Gastroesophageal sphincter (tissue), 4 donors: ENCODE measurements around the gene MAPK11. TPM values are rescaled to one million over a fixed set of nuclear protein-coding genes. Genes with fewer than 3 reads are reported as not detected.
A peak's percentile ranks its signal among the peaks of the same experiment; 100 is the strongest.

Source experiments
- ATAC-seq: fragments of 150-250 bp; one replicate; pipeline ENCODE4 v1.9.1; 2016; ENCODE audit warnings: mild to moderate bottlenecking, moderate library complexity
- H3K27ac ChIP-seq, 4 donors: fragments of 200-600 bp; sonication (generic) in 3 of 4; 1 replicate in 3 of 4; 2 replicates in 1 of 4; pipeline ENCODE4 v1.5.1; 2016 to 2019
- H3K27me3 ChIP-seq: fragments of 200-600 bp; sonication (generic); one replicate; pipeline ENCODE4 v1.5.1; 2019
- H3K36me3 ChIP-seq, 2 donors: fragments of 200-600 bp; sonication (generic); one replicate each; pipeline ENCODE4 v1.5.1; 2019; ENCODE audit warnings: control low read depth in 1 of 2
- H3K4me1 ChIP-seq, 3 donors: fragments of 200-600 bp; sonication (generic); 1 replicate in 2 of 3; 2 replicates in 1 of 3; pipeline ENCODE4 v1.5.1; 2016 to 2019; ENCODE audit warnings: control low read depth in 2 of 3
- H3K4me3 ChIP-seq, 2 donors: fragments of 200-600 bp; sonication (generic); one replicate each; pipeline ENCODE4 v1.5.1; 2019; ENCODE audit warnings: mild to moderate bottlenecking in 1 of 2, moderate library complexity in 1 of 2
- H3K9me3 ChIP-seq, 3 donors: fragments of 200-600 bp; sonication (generic); one replicate each; pipeline ENCODE4 v1.5.1; 2017 to 2019; ENCODE audit warnings: control low read depth in 2 of 3
- CTCF ChIP-seq, 4 experiments: fragments of 200-600 bp in 2 of 4; fragments of 450-650 bp in 2 of 4; sonication (generic) in 1 of 4; IDR thresholded peaks; one replicate each; pipeline ENCODE4 v1.5.1; 2017 to 2019; ENCODE audit warnings: antibody characterized with exemption in 4 of 4, mild to moderate bottlenecking in 2 of 4, moderate library complexity in 2 of 4
- EP300 ChIP-seq: sonication (generic); formaldehyde crosslinking; IDR thresholded peaks from one replicate; pipeline ENCODE4 v1.6.1; 2017; ENCODE audit warnings: antibody characterized with exemption, mild to moderate bottlenecking
- POLR2A ChIP-seq, 2 donors: fragments of 450-650 bp; IDR thresholded peaks; one replicate each; pipeline ENCODE4 v1.6.1; 2017; ENCODE audit warnings: antibody characterized with exemption in 2 of 2, mild to moderate bottlenecking in 2 of 2, moderate library complexity in 1 of 2
- POLR2AphosphoS5 ChIP-seq: sonication (generic); formaldehyde crosslinking; IDR thresholded peaks from one replicate; pipeline ENCODE4 v1.6.1; 2017; ENCODE audit warnings: antibody characterized with exemption
- WGBS, 2 donors: methylation state at CpG; one replicate each; pipeline ENCODE4 v1.1.5; 2018; ENCODE audit warnings: low coverage in 1 of 2; 5-methylcytosine and 5-hydroxymethylcytosine counted together
- total RNA-seq, 4 donors: library from RNA; depleted of rRNA; stranded (reverse); fragments of >200 nt; gene quantifications; one replicate each; pipeline ENCODE4 v1.1.0, GENCODE V29; 2016

MAPK11 gene
- total RNA-seq, 4 donors from 2014 or later, result 6.8 to 11.5 (median 10.4) TPM

DNA sequence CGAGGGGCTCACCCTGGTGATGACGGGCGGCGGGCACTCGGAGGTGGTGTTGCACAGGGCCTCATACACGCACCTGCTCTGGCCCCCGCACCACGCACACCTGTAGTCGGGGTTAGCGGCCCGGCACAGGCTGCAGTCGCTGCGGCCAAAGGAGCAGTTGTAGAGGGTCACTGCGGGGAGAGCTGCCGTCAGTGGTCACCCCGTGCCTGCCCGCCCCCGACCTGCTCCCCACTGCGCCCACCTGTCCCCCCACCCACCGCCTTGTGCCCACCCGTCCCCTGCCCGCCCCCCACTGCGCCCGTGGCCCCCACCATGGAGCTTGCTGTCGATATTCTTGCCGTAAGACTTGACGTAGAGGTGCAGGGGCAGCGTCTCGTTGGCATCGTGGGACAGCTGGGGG, 13.6 kb upstream of the MAPK11 start:
- TF ChIP-seq CTCF (IDR thresholded peaks at IDR 0.05), result no peak
- no peak for TF ChIP-seq POLR2AphosphoS5
- TF ChIP-seq POLR2A (IDR thresholded peaks at IDR 0.05), result no peak
- no peak for TF ChIP-seq EP300
- Histone ChIP-seq H3K27ac (no peak overlapping the region), H3K27me3 (no peaks in the 10 kb centered on the region), H3K36me3 (peaks cover 0 to 97% of the 10 kb centered on the region in 2 donors), H3K4me1 (peaks cover 0 to 23% (median 0%) of the 10 kb centered on the region in 3 donors), H3K9me3 (no peaks in the 10 kb centered on the region), H3K4me3 (no peak overlapping the region)
- WGBS, 2 donors, result 90% methylated on average over 12 of the region's 30 CpGs; no CpG with 5 or more reads in 1 of the 2 donors
- no peak for ATAC-seq

GRCh38 chr22:50282361-50283155, 12.4 kb upstream of the MAPK11 start:
- WGBS, 2 donors, result 81% methylated on average over 11 of the region's 45 CpGs; no CpG with 5 or more reads in 1 of the 2 donors
- ATAC-seq, result peak; percentile 34
- Histone ChIP-seq H3K36me3 (peaks cover 0 to 97% of the 10 kb centered on the region in 2 donors), H3K4me1 (peaks cover 0 to 13% (median 0%) of the 10 kb centered on the region in 3 donors), H3K4me3 (no peak overlapping the region), H3K27ac (peak overlapping the region in 3 of 4 donors; percentile 41 to 48 (median 43)), H3K27me3 (no peaks in the 10 kb centered on the region), H3K9me3 (no peaks in the 10 kb centered on the region)
- TF ChIP-seq CTCF (IDR thresholded peaks at IDR 0.05) (no peak), POLR2AphosphoS5 (no peak)

DNA sequence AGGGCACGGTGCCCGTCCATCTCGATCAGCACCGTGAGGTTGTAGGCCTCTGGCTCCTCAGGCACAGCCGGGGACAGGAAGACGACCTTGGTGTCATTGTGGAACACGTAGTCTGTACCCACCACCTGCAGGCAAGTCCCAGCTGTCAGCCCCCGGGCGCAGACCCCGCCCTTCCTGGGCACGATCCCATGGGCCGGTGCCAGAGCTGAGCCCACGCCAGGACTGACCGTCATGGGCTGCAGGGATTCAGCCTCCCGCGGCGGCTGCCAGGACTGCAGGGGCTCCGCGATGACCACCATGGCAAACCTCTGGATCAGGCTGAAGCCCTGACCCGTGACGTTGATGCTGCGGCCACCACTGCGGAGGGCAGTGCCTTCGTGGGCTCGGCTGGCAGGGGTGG, 11.8 kb upstream of the MAPK11 start:
- Histone ChIP-seq H3K27ac (peak overlapping the region in 3 of 4 donors; percentile 16 to 48 (median 41)), H3K4me1 (peaks cover 0 to 13% (median 0%) of the 10 kb centered on the region in 3 donors), H3K27me3 (no peaks in the 10 kb centered on the region), H3K36me3 (peaks cover 0 to 97% of the 10 kb centered on the region in 2 donors), H3K9me3 (no peaks in the 10 kb centered on the region), H3K4me3 (no peak overlapping the region)
- ATAC-seq, result no peak
- WGBS, 2 donors, result 74 to 86% methylated on average over 5 to 9 of the region's 25 CpGs
- TF ChIP-seq POLR2A (IDR thresholded peaks at IDR 0.05), result no peak
- no peak for TF ChIP-seq CTCF (IDR thresholded peaks at IDR 0.05)
- TF ChIP-seq POLR2AphosphoS5, result no peak
- no peak for TF ChIP-seq EP300

DNA sequence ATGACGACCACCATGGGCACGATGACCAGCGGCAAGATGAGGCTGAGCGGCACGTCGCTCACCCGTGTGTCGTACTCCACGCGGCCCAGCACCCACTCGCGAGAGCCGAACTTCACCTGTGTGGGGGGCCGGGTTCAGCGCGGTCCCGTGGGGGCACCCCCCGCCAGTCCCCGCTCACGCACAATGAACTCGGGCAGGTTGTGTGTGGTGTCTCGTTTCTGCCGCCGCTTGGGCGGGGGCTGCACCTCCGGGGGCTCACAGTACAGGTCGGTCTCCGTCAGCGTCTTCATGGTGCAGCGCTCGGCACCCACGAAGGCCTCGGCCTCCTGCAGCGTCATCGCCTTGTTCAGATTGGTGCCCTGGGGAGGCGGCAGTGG, 11.2 kb upstream of the MAPK11 start:
- no peak overlapping the region for H3K4me3 ChIP-seq
- ATAC-seq, result no peak
- no peaks in the 10 kb centered on the region for H3K27me3 ChIP-seq
- TF ChIP-seq POLR2AphosphoS5 (no peak), EP300 (no peak), POLR2A (IDR thresholded peaks at IDR 0.05) (no peak), CTCF (IDR thresholded peaks at IDR 0.05) (no peak)
- 96 to 100% methylated on average over 1 to 5 of the region's 36 CpGs for WGBS, 2 donors
- H3K27ac ChIP-seq, result peak overlapping the region in 1 of 4 donors; percentile 16
- H3K9me3 ChIP-seq, result no peaks in the 10 kb centered on the region
- H3K4me1 ChIP-seq, result peaks cover 0 to 19% (median 0%) of the 10 kb centered on the region in 3 donors
- peaks cover 0 to 97% of the 10 kb centered on the region in 2 donors for H3K36me3 ChIP-seq
